Tibial nerve (tissue), 3 donors: Measurements from ENCODE around the gene MRAP.

ENCODE experiments used
- POLR2A ChIP-seq, 2 donors: fragments of 450-650 bp; IDR thresholded peaks; one replicate each; pipeline ENCODE4 v1.6.1; 2017; ENCODE audit warnings: antibody characterized with exemption in 2 of 2, mild to moderate bottlenecking in 2 of 2, moderate library complexity in 2 of 2
- TF ChIP-seq, protein P1 (sequence below), 5 experiments: fragments of 200-600 bp in 3 of 5; fragments of 450-650 bp in 2 of 5; sonication (generic) in 3 of 5; IDR thresholded peaks; one replicate each; pipeline ENCODE4 v1.5.1; 2016 to 2019; ENCODE audit warnings: antibody characterized with exemption in 5 of 5, mild to moderate bottlenecking in 3 of 5, moderate library complexity in 2 of 5

DNA sequence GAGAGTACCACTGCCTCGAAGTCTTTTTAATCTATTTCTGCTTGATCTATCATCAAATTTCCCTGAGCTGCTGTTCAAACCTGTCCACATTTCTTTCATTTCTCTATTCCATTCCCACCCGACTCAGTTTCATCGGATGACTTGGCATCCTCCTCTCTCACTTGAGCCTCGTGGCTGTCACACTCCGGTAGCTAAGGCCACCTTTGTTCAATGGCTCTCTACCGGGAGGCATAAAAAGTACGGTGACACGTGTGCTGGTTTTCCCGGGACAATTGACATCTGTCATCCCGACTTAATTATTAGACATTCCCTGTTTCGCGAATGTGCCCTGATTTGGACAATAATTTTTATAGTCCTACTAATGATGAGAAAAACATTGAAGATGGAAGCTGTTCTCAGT lies 42.4 kb upstream of the MRAP start:
- TF ChIP-seq, protein P1, sequence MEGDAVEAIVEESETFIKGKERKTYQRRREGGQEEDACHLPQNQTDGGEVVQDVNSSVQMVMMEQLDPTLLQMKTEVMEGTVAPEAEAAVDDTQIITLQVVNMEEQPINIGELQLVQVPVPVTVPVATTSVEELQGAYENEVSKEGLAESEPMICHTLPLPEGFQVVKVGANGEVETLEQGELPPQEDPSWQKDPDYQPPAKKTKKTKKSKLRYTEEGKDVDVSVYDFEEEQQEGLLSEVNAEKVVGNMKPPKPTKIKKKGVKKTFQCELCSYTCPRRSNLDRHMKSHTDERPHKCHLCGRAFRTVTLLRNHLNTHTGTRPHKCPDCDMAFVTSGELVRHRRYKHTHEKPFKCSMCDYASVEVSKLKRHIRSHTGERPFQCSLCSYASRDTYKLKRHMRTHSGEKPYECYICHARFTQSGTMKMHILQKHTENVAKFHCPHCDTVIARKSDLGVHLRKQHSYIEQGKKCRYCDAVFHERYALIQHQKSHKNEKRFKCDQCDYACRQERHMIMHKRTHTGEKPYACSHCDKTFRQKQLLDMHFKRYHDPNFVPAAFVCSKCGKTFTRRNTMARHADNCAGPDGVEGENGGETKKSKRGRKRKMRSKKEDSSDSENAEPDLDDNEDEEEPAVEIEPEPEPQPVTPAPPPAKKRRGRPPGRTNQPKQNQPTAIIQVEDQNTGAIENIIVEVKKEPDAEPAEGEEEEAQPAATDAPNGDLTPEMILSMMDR (IDR thresholded peaks at IDR 0.05): no peak
- TF ChIP-seq POLR2A (IDR thresholded peaks at IDR 0.05): no peak
